22Rv1 (cell line): ENCODE results near the gene IVL.

ENCODE experiments used
- H3K27ac ChIP-seq: fragments of 450-650 bp; 2 replicates; pipeline ENCODE4 v1.5.1; 2017
- CTCF ChIP-seq: fragments of 450-650 bp; IDR thresholded peaks from 2 replicates; pipeline ENCODE4 v1.5.1; 2017; ENCODE audit warnings: mild to moderate bottlenecking
- ZFX ChIP-seq: fragments of 450-650 bp; IDR thresholded peaks from 2 replicates; pipeline ENCODE4 v1.6.1; 2017; ENCODE audit warnings: antibody characterized with exemption, borderline replicate concordance

Gene IVL

GRCh38 chr1:152886758-152887409, 21.5 kb upstream of the IVL start:
- TF ChIP-seq CTCF (no peak), ZFX (no peak)
- no peak overlapping the region for H3K27ac ChIP-seq

- no peak overlapping the region for H3K27ac ChIP-seq
- TF ChIP-seq CTCF, result no peak
- no peak for TF ChIP-seq ZFX
Observed at GRCh38 chr1:152888126-152888525, 20.2 kb upstream of the IVL start.

- no peak for TF ChIP-seq ZFX
- TF ChIP-seq CTCF, result no peak
- no peak overlapping the region for H3K27ac ChIP-seq
Observed at GRCh38 chr1:152899027-152899426, 9.3 kb upstream of the IVL start.

GRCh38 chr1:152899883-152900282, 8.5 kb upstream of the IVL start:
- H3K27ac ChIP-seq, result no peak overlapping the region
- TF ChIP-seq ZFX, result no peak
- TF ChIP-seq CTCF, result no peak

GRCh38 chr1:152901631-152902030, 6.7 kb upstream of the IVL start:
- H3K27ac ChIP-seq, result no peak overlapping the region
- TF ChIP-seq ZFX, result no peak
- TF ChIP-seq CTCF, result no peak

- TF ChIP-seq CTCF, result no peak
- TF ChIP-seq ZFX, result no peak
- no peak overlapping the region for H3K27ac ChIP-seq
Observed at GRCh38 chr1:152902636-152903035, 5.7 kb upstream of the IVL start.

- no peak for TF ChIP-seq CTCF
- no peak for TF ChIP-seq ZFX
- no peak overlapping the region for H3K27ac ChIP-seq
Observed at GRCh38 chr1:152904688-152905440, 3.5 kb upstream of the IVL start.
